HepG2 (cell line): ENCODE data around the gene TRIM7. TPM values are rescaled to one million over a fixed set of nuclear protein-coding genes. Genes with fewer than 3 reads are reported as not detected.
A peak's percentile ranks its signal among the peaks of the same experiment; 100 is the strongest.

ENCODE experiments used
- ARHGAP35 ChIP-seq: sonication (generic); formaldehyde crosslinking; IDR thresholded peaks from 2 replicates; pipeline ENCODE4 v1.9.0; 2022; ENCODE audit warnings: mild to moderate bottlenecking, inconsistent platforms, moderate library complexity, missing genetic modification reagents, borderline replicate concordance
- CAMTA2 ChIP-seq: sonication (generic); formaldehyde crosslinking; IDR thresholded peaks from 2 replicates; pipeline ENCODE4 v1.4.0; 2020; ENCODE audit warnings: mild to moderate bottlenecking, missing genetic modification reagents, borderline replicate concordance
- CENPT ChIP-seq: sonication (generic); formaldehyde crosslinking; IDR thresholded peaks from 2 replicates; pipeline ENCODE4 v1.8.0; 2022; ENCODE audit warnings: low read depth, mild to moderate bottlenecking, moderate library complexity, missing genetic modification reagents
- HNF4G ChIP-seq, 2 experiments: sonication (generic) in 1 of 2; formaldehyde crosslinking in 1 of 2; IDR thresholded peaks; 2 replicates each; pipeline versions ENCODE4 v1.4.0 to v1.6.1; 2011 to 2020; ENCODE audit warnings: borderline replicate concordance in 2 of 2, low read depth in 2 of 2, mild to moderate bottlenecking in 2 of 2, low read length in 1 of 2, missing genetic modification reagents in 1 of 2, moderate library complexity in 1 of 2
- MIER3 ChIP-seq: IDR thresholded peaks from 2 replicates; pipeline ENCODE4 v1.6.1; 2016; ENCODE audit warnings: missing compliant biosample characterization, borderline replicate concordance
- MTERF4 ChIP-seq: sonication (generic); formaldehyde crosslinking; IDR thresholded peaks from 2 replicates; pipeline ENCODE4 v1.8.0; 2023; ENCODE audit warnings: mild to moderate bottlenecking, missing genetic modification reagents
- NR2F1 ChIP-seq, 2 experiments: fragments of 450-650 bp in 1 of 2; formaldehyde crosslinking in 1 of 2; IDR thresholded peaks; 2 replicates each; pipeline versions ENCODE4 v1.5.0 to v1.6.1; 2016 to 2020; ENCODE audit warnings: mild to moderate bottlenecking in 1 of 2, missing compliant biosample characterization in 1 of 2, missing genetic modification reagents in 1 of 2, moderate library complexity in 1 of 2
- PCBP2 ChIP-seq: fragments of 200-400 bp; formaldehyde crosslinking; optimal IDR thresholded peaks from 2 replicates; pipeline ENCODE3; 2018; ENCODE audit warnings: low read length, low read depth; ENCODE audit not compliant: poor library complexity, severe bottlenecking
- REXO4 ChIP-seq: sonication (generic); formaldehyde crosslinking; IDR thresholded peaks from 2 replicates; pipeline ENCODE4 v1.8.0; 2022; ENCODE audit warnings: missing genetic modification reagents, mild to moderate bottlenecking, borderline replicate concordance
- RFXANK ChIP-seq: IDR thresholded peaks from 2 replicates; pipeline ENCODE4 v1.6.1; 2016
- SMC3 ChIP-seq: IDR thresholded peaks from 2 replicates; pipeline ENCODE4 v1.6.1; 2011; ENCODE audit warnings: low read length, improper control_type of control experiment
- TBX2 ChIP-seq: sonication (generic); formaldehyde crosslinking; IDR thresholded peaks from 2 replicates; pipeline ENCODE4 v1.5.0; 2020; ENCODE audit warnings: missing genetic modification reagents, mild to moderate bottlenecking, borderline replicate concordance
- TCF7L2 ChIP-seq: IDR thresholded peaks from 2 replicates; pipeline ENCODE4 v1.6.1; 2011; ENCODE audit warnings: mild to moderate bottlenecking, low read depth, low read length, moderate library complexity
- ZNF12 ChIP-seq: sonication (generic); formaldehyde crosslinking; IDR thresholded peaks from 2 replicates; pipeline ENCODE4 v1.5.0; 2020; ENCODE audit warnings: missing genetic modification reagents
- ZNF292 ChIP-seq: sonication (generic); formaldehyde crosslinking; IDR thresholded peaks from 2 replicates; pipeline ENCODE4 v1.8.1; 2022; ENCODE audit warnings: mild to moderate bottlenecking, low read depth, missing genetic modification reagents, borderline replicate concordance
- ZNF329 ChIP-seq: sonication (generic); formaldehyde crosslinking; IDR thresholded peaks from 2 replicates; pipeline ENCODE4 v1.9.0; 2021; ENCODE audit warnings: low read depth, mild to moderate bottlenecking, missing genetic modification reagents
- ZNF512B ChIP-seq: sonication (generic); formaldehyde crosslinking; IDR thresholded peaks from 2 replicates; pipeline ENCODE4 v1.5.1; 2020; ENCODE audit warnings: missing genetic modification reagents, mild to moderate bottlenecking, borderline replicate concordance
- ZNF644 ChIP-seq: IDR thresholded peaks from 2 replicates; pipeline ENCODE4 v1.6.1; 2016; ENCODE audit warnings: low read depth
- polyA plus RNA-seq, 8 experiments: library from polyadenylated mRNA; depleted of rRNA in 3 of 8; stranded (reverse) in 7 of 8; unstranded in 1 of 8; fragments of >200 nt; fragmentation: Illumina TruSeq in 4 of 8; extraction: Trizol in 4 of 8; gene quantifications; 2 replicates each; pipeline versions ENCODE4 v1.2.1 to v1.2.3, GENCODE V29; 2011 to 2016; ENCODE audit warnings: low read depth in 4 of 8, missing spikeins in 1 of 8, mixed read lengths in 1 of 8; ENCODE audit not compliant: insufficient read depth in 1 of 8
- total RNA-seq, 5 experiments: library from RNA; depleted of rRNA; stranded (reverse); fragments of >200 nt; fragmentation: Illumina TruSeq; extraction: Trizol; gene quantifications; 2 replicates each; pipeline ENCODE4 v1.2.3, GENCODE V29; 2016; ENCODE audit warnings: low read depth in 1 of 5

TRIM7 gene
- total and polyA plus RNA-seq, 2 of the 13 experiments (the other 11 are each of a cell fraction or from before 2014, with no cell fraction given), result 0.13 TPM; not detected in 1

GRCh38 chr5:181221792-181222629 is 17.0 kb upstream of the TRIM7 start (continued):
- 0 out of 2 replicates have a peak, but pooled peaks have one; percentile 65 for TF ChIP-seq MTERF4
- no peak for TF ChIP-seq RFXANK
- no peak; the same call in 1 of the 2 replicates for TF ChIP-seq HNF4G (IDR thresholded peaks at IDR 0.05; ENCODE audit: borderline replicate concordance, low read depth, low read length)
- TF ChIP-seq HNF4G (CRISPR knock-in tag; IDR thresholded peaks at IDR 0.05; ENCODE audit: borderline replicate concordance, low read depth), result peak; percentile 64
- TF ChIP-seq PCBP2, result no peak
- no peak for TF ChIP-seq ZNF292 (CRISPR knock-in tag)
- peak; percentile 92 for TF ChIP-seq ZNF329 (CRISPR knock-in tag)
- TF ChIP-seq SMC3, result no peak
- 0 out of 2 replicates have a peak, but pooled peaks have one; percentile 39 for TF ChIP-seq CENPT
- TF ChIP-seq ZNF512B (CRISPR knock-in tag), result no peak
- TF ChIP-seq REXO4, result no peak; the same call in 1 of the 2 replicates
- peak; percentile 45; the same call in 1 of the 2 replicates for TF ChIP-seq ZNF12 (CRISPR knock-in tag)
- peak; percentile 51; the same call in 1 of the 2 replicates for TF ChIP-seq MIER3
- peak; percentile 73 for TF ChIP-seq ZNF644
- TF ChIP-seq ARHGAP35 (CRISPR knock-in tag), result peak; percentile 39; the same call in 1 of the 2 replicates
- no peak for TF ChIP-seq TCF7L2
- TF ChIP-seq NR2F1 (CRISPR knock-in tag; IDR thresholded peaks at IDR 0.05), result peak in 1 of 2 experiments; percentile 34; a peak in 1 of 4 replicates
- TF ChIP-seq TBX2, result peak; percentile 57
- peak; percentile 66; the same call in 1 of the 2 replicates for TF ChIP-seq CAMTA2 (CRISPR knock-in tag)
